ENCODE measurements around the gene KLF4. TPM values are rescaled to one million over a fixed set of nuclear protein-coding genes. Genes with fewer than 3 reads are reported as not detected.

Gene KLF4
- total RNA-seq (ENCODE audit: low replicate concordance): 4.4 and 10.4 TPM in 2 replicates

GRCh38 chr9:107489687-107490605 lies at the start of gene KLF4:
Gene KLF4, minus strand, starts transcription at chr9:107489769. Its CDS starts 597 bp downstream, at chr9:107489172.

Other genes starting within 250 kb of the KLF4 start
- 77.6 and 92.1 TPM in 2 replicates for gene RAD23B, start 206.5 kb downstream of the KLF4 start, total RNA-seq (ENCODE audit: low replicate concordance)

All from smooth muscle cell of the coronary artery (primary cell).